NCI-H1694 (cell line): Measurements from ENCODE around the gene SEC61A1.
A peak's percentile ranks its signal among the peaks of the same experiment; 100 is the strongest.

ENCODE experiments used
- DNase-seq: peaks from one replicate; lab custom pipeline; 2025; lab: John Stamatoyannopoulos, UW

Gene SEC61A1

DNA sequence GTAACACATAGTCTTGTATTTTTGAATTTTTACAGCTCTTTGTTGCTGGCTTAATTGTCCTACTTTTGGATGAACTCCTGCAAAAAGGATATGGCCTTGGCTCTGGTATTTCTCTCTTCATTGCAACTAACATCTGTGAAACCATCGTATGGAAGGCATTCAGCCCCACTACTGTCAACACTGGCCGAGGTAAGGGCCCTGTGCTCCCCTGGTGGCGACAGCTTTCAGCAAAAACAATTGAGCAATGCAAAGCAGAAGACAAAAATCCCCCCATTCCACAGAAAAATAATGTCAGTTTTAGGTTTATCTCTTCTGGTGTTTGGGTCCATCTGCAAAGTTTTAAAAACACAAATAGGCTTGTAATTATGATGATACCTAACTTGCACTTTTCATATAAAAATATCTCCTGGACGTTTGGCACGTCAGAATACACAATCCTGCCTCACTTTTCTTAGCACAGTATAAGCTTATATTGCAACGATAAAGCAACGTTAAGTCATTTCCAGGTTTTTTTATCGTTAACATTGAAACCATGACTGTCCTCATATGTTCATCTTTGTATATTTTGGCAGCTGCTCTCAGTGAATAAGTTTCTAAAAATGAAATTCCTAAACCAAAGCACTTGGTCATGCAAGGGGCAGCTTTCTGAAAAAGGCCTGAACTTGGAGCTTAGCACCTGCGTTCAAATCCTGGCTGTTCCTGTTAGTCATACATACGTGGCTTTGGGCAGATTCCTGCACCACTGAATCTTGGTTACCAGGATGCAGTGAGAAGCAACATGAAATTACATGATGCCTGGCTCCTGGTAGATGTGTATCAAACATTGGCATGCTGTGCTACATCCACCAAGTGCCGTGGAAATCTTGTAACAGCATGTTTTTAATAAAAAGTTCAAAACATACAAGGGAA, 8.5 kb downstream of the SEC61A1 start:
- DNase-seq, result no peak

DNA sequence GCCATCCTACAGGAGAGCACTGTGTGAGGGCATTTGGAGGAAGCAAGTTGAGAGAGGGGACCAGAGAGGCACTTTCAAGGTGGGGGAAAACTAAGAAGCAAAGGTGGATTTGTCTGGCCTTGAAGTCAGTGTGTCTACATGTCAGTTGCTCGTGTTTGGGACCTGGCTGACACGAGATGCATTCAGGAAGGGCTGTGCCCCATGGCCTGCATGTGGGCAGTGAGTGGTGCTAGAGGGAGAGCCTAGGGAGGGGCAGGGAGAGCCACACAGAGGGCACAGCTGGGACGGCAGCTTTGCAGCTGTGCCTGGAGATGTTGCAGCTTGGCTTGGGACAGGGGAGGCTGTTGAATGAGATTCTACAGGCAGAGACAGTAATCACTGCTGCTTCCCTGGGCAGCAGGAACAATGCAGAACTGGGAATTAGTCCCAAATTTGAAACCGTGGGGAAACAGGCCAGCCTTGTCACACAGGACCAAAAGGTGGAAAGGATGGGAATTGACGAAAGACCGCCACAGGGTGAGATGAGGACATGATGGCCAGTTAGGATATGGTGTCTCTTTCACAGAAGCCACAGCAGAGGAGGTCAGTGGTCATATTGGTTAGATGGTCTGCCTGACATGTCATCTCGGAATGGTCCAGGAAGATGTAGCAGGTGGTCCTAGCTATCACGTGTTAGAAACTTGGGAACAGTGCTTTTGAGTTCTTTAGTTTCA, 10.0 kb downstream of the SEC61A1 start:
- no peak for DNase-seq

DNA sequence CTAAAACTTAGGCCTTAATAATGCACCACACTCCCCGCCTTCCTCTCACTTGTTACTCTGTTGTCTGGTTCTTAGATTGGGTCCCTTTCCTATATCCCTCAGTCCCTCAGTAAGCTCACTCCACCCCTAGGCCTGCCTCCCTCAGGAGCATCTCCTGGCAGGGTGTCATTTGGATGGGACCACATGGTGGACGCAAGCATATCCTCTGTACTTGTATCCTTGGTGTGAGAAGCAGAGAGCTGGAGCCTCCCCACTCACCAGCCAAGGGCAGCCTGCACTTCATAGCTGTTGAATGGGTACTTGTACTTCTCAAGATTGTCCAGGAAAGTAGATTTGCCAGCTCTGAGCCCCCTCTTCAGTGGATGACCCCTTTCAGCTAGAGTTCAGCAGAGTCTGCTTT, 11.6 kb downstream of the SEC61A1 start:
- no peak for DNase-seq

DNA sequence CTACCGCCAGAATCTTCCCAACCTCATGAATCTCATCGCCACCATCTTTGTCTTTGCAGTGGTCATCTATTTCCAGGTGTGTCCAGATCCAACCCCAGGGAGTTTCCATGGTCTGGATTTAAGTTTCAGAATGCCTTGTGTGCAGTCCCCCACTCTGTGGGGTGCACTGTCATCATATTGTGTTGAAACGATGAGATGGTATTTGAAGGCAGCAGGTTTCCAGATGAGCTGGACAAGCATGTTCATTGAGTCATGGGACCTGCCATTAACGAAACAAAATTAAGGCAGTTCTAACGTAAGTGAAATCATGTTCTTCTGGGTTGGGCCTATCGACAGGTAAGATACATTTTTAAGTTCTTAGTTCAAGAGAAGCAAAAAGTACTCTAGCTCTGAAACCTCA, 12.7 kb downstream of the SEC61A1 start:
- DNase-seq, result no peak

DNA sequence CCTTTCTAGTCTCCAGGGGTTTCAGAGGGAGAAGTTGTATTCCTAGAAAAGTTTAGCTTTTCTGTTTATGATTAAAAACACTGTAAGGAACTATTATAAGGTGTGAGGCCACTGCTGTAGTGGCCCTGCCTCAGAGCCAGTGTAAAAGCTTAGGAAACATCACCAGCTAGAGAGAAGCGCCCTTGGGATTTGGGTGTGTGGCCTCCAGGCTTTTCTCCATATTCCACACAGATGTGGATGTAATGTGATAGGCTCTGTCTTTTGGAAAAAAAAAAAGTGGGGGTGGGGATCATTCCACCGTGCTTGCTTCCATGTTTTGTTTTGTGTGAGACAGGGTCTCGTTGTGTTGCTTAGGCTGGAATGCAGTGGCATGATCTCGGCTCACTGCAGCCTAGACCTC, 13.9 kb downstream of the SEC61A1 start:
- no peak for DNase-seq

DNA sequence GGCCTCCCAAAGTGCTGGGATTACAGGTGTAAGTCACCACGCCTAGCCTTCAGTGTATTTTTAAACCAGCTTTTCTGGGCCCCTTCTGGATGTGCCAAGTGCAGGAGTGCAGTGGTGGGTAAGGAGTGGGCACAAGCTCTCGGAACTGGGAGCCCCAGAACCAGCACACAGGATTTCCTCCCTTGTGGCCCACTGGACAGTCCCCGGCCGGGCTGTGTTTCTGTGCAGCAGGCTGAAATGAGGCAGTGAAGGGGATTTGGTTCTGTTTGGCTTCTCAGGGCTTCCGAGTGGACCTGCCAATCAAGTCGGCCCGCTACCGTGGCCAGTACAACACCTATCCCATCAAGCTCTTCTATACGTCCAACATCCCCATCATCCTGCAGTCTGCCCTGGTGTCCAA, 14.4 kb downstream of the SEC61A1 start:
- no peak for DNase-seq

DNA sequence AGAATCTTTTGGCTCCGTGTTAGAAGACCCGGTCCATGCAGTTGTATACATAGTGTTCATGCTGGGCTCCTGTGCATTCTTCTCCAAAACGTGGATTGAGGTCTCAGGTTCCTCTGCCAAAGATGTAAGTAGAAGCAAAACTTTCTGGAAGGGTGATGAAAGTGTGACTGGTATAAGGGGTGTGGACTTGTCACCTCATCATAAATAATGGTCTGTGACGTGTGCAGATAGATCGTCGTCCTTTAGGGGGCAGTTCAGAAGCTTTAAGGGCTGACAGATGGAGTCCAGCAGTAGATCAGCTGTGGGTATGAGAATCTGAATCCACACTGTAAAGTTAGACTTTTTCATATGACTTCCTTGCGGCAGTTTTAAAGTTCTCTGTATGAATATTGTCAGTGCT, 15.3 kb downstream of the SEC61A1 start:
- no peak for DNase-seq

DNA sequence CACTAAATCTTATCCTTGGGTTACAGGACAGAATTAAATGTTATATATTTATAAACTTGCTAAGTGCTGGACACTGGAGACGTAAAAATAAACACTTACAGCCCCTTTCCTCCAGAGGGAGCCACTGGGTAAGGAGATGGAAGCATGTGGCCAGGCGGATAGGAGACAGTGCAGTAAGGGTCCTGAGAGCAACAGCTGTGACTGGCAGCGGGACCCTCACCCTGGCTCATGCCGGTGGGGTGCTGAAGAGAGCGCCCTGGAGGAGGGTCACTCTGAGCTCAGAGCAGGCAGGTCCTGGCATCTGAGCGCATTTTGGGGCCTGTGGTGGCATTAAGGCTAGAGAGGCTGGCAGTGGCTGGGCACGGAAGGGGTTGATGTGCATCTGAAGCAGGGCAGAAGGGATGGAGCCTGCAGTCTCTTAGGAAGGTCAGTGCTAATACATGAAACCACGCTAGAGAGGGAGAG, 16.0 kb downstream of the SEC61A1 start:
- DNase-seq, result peak; percentile 29

DNA sequence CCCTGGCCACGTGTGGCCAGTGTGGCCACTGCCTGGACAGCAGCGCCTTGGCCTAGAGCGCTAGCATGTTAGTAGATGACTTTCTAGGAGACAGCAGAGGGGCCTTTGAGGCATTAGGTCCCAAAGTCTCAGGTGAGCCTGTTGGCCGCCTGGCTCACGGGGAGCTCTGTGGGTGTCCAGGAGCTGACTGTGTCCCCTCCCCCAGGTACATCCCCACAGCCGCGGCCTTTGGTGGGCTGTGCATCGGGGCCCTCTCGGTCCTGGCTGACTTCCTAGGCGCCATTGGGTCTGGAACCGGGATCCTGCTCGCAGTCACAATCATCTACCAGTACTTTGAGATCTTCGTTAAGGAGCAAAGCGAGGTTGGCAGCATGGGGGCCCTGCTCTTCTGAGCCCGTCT, 17.0 kb downstream of the SEC61A1 start:
- DNase-seq, result no peak

DNA sequence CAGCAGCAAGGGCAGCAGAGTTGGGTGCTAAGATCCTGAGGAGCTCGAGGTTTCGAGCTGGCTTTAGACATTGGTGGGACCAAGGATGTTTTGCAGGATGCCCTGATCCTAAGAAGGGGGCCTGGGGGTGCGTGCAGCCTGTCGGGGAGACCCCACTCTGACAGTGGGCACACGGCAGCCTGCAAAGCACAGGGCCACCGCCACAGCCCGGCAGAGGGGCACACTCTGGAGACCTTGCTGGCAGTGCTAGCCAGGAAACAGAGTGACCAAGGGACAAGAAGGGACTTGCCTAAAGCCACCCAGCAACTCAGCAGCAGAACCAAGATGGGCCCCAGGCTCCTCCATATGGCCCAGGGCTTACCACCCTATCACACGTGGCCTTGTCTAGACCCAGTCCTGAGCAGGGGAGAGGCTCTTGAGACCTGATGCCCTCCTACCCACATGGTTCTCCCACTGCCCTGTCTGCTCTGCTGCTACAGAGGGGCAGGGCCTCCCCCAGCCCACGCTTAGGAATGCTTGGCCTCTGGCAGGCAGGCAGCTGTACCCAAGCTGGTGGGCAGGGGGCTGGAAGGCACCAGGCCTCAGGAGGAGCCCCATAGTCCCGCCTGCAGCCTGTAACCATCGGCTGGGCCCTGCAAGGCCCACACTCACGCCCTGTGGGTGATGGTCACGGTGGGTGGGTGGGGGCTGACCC, 18.8 kb downstream of the SEC61A1 start:
- DNase-seq, result no peak

DNA sequence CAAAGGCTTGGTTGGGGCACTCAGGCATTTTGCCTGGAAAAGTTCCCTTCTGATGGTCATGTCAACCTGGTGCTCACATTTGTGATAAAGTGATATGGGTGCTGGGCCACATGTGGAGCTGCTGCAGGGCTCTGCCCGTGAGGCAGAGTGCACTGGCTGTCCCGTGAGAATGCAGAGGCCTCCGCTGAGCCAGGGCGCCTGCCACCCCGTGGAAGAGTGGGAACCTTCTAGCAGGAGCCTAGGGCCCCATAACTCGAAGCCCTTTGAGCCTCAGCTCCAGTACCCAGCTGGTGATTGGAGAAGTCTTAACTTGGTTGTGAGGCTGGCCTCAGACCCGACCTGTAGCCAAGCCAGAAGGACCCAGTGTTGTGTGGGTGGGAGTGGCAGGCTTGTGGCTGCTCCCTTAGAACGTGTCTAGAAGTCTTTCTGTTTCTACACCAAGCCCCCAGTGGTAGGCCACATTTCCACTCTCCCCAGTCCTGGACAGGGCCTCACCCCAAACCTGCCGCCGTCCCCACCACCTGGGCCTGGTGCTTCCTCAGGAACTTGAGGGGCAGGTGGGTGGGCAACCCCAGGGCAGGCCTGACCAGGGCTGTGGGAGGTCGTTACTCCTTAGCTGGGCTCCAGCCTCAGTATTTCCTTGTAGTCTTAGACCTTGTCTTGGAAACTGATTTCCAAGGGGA, 19.7 kb downstream of the SEC61A1 start:
- no peak for DNase-seq

DNA sequence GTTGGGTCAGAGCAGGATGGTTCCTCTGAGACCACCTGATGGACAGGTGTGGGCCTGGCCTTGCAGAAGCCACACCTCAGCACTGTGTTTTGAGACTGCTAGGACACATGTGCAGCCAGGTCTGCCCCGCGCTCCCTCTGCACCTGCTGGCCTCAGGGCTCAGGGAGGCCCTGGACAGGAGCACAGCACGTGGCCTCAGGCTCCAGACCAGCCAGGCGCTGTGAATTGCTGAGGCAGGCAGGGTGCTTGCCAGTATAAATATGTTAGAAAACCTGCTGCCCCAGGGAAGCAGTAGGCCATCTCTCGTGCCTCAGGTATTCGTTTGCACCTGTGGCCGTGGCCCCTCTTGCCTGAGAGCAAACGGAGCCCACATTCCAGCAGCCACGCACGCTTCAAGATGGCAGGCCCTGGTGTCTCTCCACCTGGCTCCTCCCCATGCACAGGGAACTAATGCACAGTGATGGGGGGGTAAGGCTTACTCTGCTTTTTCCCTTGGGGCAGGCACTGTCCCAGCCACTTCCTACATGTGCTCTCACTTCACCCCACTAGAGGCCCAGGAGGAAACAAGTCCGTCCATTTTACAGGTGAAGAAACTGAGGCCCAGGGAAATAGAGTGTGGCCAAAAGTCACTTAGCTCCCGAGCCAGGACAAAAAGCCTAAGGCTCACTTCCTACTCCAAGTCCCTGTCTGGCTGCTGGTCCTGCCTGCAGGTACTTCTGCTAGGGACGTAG, 20.4 kb downstream of the SEC61A1 start:
- no peak for DNase-seq

DNA sequence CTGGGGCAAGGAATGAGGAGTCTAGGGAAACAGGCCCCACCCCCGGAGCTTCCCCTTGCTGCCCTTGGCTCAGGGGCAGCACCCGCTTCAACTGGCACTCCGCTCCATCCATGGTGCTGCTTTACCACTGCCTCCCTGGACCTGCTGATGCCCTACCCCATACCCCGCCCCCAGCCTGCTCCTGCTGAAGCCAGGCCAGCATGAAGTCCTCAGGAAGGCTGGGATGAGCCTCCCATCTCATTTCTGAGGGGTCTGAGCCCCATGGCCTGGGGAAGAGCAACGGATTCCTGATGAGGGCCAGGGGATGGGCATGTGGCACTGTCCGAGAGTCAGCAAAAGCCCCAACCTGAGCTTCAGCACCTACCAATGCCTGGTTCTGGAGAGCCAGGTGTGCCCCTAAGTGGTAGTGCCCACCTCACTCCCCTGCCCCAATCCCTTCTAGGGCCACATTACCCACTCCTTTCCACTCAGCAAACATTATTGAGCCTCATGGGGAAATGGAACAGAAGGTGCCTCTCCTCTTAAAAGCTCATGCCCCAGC, 21.0 kb downstream of the SEC61A1 start:
- DNase-seq, result no peak

DNA sequence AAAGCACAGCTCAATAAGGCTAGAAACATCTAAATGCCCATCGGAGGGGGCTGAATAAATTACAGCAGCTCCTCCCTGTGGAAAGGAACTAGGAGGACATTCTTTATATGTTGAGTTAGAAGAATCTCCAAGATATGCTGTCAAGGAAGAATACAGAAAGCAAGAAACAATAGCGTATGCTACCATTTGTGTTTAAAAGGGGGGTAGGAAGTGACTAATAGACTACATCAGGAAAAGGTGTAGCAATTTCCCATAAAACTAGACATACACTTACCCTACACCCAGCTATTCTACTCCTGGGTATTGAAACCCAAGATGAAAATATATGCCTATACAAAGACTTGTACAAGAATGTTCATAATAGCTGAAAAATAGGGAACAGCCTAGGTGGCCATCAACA, 21.6 kb downstream of the SEC61A1 start:
- no peak for DNase-seq

DNA sequence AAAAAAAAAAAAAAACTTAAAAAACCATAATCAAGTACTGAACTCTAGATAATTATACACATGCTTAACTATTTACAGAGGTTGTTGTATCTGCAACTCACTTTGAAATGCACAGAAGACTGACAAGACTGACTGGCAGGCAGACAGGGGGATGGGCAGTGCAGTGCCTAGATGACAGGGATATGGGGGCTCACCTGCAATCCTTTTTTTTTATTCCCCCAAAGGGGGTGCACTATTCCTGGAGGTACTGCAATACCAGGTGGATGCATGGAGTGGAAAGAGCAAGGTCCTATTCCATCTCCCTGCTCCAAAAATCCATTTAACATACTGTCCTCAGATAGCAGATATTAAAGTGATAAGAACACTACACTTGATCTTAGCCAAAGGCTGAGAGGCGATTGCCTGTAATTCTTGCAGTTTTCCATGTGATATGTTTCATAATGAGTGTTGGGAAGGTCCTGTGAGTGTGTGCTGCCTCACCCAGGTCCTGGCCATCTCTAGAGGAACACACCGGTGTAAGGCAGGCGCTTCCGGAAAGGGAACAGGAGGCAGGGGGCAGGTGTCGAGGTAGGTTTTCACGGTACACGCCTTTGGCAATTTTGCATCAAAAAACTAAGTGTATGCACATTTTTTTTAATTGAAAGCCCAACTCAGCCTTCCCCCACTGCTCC, 22.7 kb downstream of the SEC61A1 start:
- DNase-seq, result no peak

DNA sequence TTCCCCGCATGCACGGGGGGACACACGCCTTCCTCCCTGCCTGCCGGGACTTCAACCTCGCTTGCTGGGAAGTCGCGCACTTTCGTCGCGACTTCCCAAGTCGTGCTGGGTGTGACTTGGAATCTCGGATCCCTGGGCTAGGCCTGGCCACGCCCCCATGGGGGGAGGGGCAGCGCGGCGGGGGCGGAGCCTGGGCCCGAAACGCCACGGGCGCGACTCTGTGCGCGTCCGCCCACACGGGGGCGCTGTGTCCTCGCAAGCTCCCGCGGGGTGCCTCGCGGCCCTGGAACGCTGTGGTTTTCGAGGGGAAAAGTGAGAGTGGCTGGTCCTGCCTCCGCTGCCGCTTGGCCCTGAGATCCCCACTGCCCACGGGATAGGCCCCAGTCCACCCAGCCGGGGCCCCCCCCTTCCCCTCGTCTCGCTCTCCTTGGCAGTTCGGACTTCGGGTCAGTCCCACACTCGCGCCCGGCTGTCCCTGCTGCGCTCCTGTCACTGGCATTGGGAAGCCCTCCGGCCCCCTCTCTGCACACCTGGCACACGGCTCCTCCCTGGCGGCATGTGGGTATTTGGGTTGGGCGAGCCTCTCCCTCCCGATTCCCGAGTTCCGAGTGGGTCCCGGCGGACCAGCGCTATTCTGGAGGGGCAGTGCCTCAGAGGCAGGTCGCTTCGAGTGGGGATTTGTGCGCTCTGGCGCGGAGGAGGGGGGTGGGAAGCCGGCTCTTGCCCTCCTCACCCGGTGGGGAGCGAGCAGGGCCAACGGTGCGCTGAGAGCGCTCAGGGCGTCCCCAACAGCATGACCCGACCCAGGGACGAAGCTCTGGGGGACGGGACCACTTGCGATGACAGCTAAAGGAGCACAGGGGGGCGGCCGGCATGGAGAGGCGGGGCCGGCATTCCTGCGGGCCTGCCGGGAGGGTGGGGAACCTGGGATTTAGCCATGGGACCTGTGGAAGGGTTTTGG, 23.6 kb downstream of the SEC61A1 start:
- no peak for DNase-seq

DNA sequence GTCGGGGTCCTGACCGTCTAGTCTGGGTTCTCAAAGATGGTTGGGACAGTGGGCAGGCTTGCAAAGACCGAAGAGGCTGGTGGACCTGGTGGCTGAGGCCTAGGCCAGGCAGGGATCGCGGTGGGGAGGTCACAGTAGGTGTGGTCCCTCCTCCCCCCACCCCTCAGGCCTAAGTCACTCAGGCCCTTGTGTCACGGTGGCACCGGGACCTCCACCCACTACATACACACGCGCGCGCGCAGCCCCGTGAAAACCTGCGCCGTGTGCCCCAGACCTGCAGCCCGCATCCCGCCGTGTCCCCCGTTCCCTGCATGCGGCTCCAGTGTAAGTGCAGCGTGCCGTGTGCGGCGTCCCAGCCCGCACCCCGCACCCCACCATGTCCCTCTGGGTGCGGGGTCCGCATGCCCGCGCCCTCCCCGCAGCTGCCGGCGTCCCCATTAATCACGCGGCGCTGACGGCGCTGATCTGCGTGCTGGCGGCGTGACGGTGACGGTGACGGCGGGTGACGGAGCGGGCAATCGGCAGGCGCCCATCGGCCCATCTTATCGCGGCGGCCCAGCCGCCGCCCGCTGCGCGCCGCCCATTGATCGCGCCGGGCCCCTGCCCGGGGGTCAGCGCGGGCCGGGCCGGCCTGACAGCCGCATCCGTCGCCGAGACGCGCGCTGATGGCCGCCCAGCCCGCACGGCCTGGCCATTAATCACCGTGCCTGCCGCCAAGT, 24.4 kb downstream of the SEC61A1 start:
- no peak for DNase-seq

DNA sequence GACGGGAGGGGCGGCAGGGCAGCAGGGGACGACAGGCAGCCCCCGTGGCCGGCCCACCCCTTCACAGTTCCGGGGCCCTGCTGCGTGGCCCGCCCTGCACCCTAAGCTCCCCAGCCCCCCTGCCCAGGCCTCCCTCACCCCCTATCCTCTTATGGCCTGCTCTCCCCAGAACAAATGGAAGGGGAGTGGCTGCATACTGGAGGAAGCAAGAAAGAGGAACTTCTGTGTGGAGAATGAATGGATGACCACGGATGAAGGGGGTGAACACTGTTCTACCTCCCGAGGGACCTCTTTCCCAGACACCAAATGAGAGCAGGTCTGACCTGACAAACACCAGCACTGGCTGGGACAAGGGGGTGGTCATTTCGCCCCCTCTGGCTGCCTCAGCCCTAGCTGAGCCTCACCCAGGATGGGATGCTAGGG, 25.0 kb downstream of the SEC61A1 start:
- DNase-seq, result no peak

DNA sequence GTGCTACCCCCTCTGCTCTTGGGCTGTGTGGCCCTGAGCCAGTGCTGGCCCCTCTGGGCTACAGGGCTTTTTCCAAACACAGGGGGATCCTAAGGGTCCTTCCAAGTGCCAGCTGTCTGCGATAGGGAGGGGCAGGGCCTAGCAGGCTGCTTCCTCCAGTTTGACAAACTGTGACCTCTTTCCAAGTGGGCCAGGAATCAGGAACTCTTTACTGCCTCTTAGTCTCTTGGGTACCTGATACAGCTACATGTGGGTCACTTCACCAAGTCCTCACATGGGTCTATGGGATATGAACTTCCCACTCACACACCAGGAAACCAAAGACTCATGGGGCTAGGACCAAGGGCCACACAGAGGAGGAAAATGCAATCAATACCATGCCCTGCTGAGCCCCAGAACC, 25.4 kb downstream of the SEC61A1 start:
- no peak for DNase-seq
